Ishikawa (cell line): Measurements from ENCODE around the gene EEFSEC.

Source experiments
- CEBPB ChIP-seq: IDR thresholded peaks from 2 replicates; pipeline ENCODE4 v1.6.1; 2012
- CREB1 ChIP-seq: IDR thresholded peaks from 2 replicates; pipeline ENCODE4 v1.6.1; 2012; ENCODE audit warnings: low read depth
- EGR1 ChIP-seq: IDR thresholded peaks from 2 replicates; pipeline ENCODE4 v1.6.1; 2012
- EP300 ChIP-seq: IDR thresholded peaks from 2 replicates; pipeline ENCODE4 v1.6.1; 2012; ENCODE audit warnings: borderline replicate concordance
- FOXM1 ChIP-seq: IDR thresholded peaks from 2 replicates; pipeline ENCODE4 v1.6.1; 2012; ENCODE audit warnings: low read depth, borderline replicate concordance
- TCF12 ChIP-seq: IDR thresholded peaks from 2 replicates; pipeline ENCODE4 v1.6.1; 2012; ENCODE audit warnings: low read depth
- USF1 ChIP-seq: IDR thresholded peaks from 2 replicates; pipeline ENCODE4 v1.6.1; 2012
- YY1 ChIP-seq: IDR thresholded peaks from 2 replicates; pipeline ENCODE4 v1.6.1; 2012; ENCODE audit warnings: low read depth
- TF ChIP-seq, protein P1 (sequence below): IDR thresholded peaks from 2 replicates; pipeline ENCODE4 v1.6.1; 2012
- TF ChIP-seq, protein P2 (sequence below): IDR thresholded peaks from 2 replicates; pipeline ENCODE4 v1.6.1; 2012; ENCODE audit warnings: low read depth, mild to moderate bottlenecking

DNA sequence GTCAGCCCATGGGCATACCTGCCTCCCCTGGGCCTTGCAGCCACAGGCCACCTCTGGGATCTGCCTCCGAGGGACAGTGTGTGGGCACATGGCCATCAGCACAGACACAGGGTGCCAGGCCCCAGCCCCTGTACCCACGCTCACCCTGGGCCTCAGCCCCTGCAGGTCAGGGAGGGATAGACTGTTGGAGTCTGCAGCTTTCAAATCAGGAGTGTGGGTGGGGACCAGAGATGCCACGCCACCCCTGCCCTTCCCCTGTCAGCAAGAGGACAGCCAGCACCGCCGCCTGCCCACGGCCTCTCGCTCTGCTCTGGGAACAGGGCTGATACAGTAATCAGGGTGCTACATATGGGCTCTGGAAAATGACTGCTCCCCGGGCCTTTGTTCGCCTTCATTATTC, 240.8 kb downstream of the EEFSEC start:
- TF ChIP-seq, protein P1, sequence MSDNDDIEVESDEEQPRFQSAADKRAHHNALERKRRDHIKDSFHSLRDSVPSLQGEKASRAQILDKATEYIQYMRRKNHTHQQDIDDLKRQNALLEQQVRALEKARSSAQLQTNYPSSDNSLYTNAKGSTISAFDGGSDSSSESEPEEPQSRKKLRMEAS: no peak
- no peak for TF ChIP-seq EP300
- TF ChIP-seq CEBPB: no peak
- TF ChIP-seq TCF12: no peak
- TF ChIP-seq CREB1: no peak
- TF ChIP-seq, protein P2, sequence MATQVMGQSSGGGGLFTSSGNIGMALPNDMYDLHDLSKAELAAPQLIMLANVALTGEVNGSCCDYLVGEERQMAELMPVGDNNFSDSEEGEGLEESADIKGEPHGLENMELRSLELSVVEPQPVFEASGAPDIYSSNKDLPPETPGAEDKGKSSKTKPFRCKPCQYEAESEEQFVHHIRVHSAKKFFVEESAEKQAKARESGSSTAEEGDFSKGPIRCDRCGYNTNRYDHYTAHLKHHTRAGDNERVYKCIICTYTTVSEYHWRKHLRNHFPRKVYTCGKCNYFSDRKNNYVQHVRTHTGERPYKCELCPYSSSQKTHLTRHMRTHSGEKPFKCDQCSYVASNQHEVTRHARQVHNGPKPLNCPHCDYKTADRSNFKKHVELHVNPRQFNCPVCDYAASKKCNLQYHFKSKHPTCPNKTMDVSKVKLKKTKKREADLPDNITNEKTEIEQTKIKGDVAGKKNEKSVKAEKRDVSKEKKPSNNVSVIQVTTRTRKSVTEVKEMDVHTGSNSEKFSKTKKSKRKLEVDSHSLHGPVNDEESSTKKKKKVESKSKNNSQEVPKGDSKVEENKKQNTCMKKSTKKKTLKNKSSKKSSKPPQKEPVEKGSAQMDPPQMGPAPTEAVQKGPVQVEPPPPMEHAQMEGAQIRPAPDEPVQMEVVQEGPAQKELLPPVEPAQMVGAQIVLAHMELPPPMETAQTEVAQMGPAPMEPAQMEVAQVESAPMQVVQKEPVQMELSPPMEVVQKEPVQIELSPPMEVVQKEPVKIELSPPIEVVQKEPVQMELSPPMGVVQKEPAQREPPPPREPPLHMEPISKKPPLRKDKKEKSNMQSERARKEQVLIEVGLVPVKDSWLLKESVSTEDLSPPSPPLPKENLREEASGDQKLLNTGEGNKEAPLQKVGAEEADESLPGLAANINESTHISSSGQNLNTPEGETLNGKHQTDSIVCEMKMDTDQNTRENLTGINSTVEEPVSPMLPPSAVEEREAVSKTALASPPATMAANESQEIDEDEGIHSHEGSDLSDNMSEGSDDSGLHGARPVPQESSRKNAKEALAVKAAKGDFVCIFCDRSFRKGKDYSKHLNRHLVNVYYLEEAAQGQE: no peak
- no peak for TF ChIP-seq EGR1
- no peak for TF ChIP-seq USF1
- TF ChIP-seq FOXM1: no peak
- TF ChIP-seq YY1: no peak
